Dermis blood vessel endothelial cell (primary cell): Measurements from ENCODE around the gene RTP3. TPM values are rescaled to one million over a fixed set of nuclear protein-coding genes. Genes with fewer than 3 reads are reported as not detected.
"Not testable (repeated sequence)": the region's sequence is repeated elsewhere in the genome, so short reads cannot be mapped to it uniquely, and the experiment has no call there.

Source experiments
- DNase-seq: peaks from one replicate; pipeline ENCODE4 v3.0.0; 2010
- total RNA-seq: library from RNA; depleted of rRNA; stranded (reverse); fragments of >200 nt; gene quantifications from 2 replicates; pipeline ENCODE4 v1.2.3, GENCODE V29; 2014

RTP3 gene
- total RNA-seq, 1 donor from 2014 or later: not detected

GRCh38 chr3:46491089-46492070 lies 6.4 kb upstream of the RTP3 start:
- no peak for DNase-seq

DNA sequence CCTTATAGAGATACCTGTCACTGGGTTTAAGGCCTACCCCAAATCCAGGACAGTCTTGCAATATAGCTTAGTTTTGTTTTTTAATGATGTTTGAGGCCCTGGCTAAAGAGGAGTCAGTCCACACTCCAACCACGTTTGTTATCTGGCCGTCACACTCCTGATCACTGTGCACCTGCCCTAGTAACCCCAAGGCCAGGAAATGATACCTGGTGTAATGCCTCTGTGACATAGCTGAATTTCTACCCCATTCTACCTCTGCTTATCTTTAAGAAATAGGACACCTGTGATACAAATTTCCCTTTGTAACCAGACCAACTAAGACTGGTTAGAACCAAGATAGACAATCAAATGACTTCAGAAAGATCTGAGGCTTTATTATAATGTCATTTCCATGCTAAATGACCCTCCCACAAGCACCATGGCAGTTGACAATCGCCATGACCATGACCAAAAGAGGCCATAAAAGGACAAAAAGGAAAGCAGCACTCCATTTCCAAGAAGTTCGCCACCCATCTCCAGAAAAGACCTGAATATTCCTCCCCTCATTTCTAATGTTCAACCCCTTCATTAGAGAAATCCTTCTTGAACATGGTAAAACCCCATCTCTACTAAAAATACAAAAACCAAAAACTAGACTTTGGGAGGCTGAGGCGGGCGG lies 4.8 kb upstream of the RTP3 start:
- no peak for DNase-seq

DNA sequence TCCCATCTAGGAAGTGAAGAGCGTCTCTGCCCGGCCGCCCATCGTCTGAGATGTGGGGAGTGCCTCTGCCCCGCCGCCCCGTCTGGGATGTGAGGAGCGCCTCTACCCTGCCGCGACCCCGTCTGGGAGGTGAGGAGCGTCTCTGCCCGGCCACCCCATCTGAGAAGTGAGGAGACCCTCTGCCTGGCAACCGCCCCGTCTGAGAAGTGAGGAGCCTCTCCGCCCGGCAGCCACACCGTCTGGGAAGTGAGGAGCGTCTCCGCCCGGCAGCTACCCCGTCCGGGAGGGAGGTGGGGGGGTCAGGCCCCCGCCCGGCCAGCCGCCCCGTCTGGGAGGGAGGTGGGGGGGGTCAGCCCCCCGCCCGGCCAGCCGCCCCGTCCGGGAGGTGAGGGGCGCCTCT lies 3.3 kb upstream of the RTP3 start:
- DNase-seq: not testable (repeated sequence)

- no peak for DNase-seq
Measured at GRCh38 chr3:46495901-46496456, 1.8 kb upstream of the RTP3 start.

DNA sequence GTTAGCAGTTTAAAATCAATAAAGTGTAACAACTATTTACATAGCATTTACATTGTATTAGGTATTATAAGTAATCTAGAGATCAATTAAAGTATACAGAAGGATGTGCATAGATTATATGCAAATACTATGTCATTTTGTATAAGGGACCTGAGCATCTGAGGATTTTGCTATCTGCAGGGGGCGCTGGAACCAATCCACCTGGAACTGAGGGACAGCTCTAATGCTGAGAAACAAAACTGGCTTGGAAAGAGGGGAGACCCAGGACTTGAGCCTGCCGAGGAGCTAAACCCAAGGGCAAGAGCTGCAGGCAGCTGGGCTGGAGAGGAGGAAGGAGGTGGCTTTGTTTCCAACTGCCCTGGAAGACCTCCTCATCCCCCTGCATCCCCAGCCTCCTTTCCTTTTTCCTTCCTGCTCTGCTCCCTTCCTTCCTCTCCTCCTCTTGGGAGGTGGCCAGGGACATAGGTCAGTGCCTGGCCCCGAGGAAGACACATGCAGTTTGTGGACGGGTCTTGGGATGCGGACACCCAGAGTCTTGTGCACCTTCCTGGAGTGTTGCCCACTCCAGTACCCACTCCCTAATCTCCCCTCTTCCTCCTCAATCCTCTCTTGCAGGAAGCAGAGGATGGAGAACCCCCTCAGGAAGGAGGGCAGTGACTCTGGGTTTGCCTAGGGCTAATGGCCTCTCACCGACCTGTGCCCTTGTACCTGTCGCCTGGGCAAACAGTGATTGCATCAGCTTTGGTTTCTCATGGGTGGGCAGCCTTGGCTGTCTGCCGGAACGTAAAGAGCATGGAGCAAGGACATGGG lies 825 bp upstream of the RTP3 start:
- peak; percentile 62 for DNase-seq

DNA sequence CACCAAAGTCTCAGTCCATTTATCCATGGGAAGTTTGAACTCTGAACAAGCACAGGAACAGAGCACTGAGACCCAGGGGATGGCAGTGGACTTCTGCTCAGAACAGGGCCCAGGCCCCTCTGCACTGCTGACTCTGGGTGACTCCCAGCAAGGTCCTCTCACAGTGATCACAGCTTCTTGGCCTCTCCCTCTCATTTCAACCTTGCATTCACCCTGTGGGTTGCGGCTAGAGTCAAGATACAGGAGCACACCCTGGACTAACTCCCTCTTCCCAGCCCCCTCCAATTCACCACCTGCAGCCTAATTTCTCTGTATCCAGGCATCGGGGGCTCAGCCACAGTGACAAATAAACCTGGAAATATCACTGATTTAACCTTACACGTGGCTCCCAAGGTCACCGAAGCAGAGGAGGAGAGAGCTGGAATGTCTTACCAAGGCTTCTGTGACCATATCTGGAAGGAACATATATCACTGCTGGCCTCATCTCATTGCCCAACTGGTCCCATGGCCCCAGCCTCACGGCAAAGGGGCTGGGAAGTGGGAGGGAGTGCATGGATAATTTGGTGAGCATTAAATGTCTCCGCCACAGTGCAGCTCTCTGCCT lies 1.2 kb downstream of the RTP3 start:
- DNase-seq: no peak

GRCh38 chr3:46500656-46501635 lies 3.2 kb downstream of the RTP3 start:
- peak; percentile 41 for DNase-seq

DNA sequence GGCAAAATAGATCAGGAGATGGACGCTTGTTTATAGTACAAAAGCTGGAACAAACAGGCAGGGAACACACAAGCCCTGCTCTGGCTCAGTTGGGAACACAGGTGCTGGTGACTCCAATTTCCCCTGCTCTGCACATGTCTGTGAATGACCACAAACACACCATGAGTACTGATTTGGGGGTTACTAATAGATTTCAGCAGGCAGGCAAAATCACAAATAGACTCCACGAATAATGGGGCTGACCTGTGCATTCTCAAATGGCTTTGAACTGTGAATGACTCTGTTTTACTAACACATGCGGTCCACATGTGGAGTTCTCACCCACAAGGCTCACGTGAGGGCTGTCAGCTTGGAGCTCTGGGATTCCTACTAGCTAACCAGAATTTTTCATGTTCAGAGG lies 3.9 kb downstream of the RTP3 start:
- DNase-seq: no peak

- DNase-seq: no peak
Measured at GRCh38 chr3:46503200-46503874, 5.6 kb downstream of the RTP3 start.

DNA sequence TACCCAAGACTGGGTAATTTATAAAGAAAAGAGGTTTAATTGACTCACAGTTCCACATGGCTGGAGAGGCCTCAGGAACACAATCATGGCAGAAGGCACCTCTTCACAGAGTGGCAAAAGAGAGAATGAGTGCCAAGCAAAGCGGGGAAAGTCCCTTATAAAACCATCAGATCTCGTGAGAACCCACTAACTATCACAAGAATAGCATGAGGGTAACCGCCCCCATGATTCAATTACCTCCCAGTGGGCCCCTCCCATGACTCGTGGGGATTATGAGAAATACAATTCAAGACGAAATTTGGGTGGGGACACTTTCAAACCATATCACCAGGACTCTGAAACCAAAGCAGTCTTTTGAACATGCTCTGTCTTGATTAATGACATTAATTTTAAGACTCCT lies 7.0 kb downstream of the RTP3 start:
- no peak for DNase-seq

DNA sequence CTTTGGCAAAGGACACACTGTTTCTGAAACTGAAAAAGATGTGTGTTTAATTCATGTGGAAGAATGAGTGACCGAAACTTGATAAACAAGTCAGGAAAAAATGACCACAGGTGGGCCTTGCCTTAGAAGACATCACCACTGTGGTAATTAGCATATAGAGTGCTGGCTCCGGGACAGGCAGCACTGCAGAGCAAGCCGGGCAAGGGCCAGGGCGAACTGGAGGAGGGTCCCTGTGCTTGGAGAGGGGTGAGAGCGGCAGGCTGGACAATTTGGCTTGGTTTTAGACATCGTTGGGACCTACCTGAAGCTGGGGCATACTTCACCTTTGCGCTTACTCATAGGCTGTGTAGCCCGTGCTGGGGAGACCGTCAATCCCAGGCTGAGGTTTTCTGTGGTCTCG lies 8.2 kb downstream of the RTP3 start:
- DNase-seq: no peak

DNA sequence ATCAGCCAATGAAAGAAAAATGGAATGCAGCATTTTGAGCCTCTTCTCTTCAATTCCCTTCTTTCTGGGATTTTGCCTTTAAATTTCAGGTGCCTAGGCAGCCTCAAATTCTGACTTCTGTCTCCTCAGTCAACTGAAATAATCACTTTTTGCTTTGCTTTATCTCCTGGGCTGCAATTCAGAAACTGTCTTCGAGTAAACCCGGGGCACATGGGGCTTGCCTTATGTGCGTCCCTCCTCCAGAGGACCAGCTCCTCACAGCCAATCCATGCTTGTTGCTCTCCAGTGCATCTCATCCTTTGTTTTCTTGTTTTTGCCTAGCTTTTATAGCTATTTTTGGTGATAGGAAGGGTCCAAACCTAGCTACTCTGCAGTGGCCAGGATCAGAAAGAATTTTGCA lies 8.8 kb downstream of the RTP3 start:
- DNase-seq: no peak

DNA sequence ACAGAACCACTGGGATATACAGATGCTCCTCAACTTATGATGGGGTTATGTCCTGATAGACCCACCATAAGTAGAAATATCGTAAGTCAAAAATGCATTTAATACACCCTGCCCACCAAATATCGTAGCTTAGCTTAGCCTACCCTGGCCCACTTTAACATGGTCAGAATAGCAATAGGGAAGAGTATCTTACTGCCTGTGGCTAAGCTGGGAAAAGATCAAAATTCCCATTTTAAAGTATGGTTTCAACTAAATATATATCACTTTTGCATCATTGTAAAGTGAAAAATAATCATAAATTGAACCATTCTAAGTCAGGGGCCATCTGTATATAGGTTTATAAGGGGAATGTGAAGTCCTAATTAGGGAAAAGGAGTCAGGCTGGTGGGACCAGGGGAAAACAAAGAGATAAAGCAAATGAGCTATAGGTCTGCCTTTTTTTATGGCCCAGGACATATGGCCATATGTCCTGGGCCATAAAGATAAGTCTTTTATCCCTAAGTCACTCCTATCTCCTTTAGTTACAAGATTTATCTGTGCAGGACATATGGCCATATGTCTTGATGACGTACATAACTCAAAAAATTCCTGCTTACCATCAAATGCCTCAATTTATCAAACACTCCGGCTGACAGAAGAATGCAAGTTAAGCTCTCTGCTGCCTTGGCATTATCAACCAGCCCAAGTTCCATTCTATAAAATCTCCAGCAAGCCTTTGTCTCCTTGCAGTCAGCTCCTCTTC lies 11.2 kb downstream of the RTP3 start:
- DNase-seq: no peak

- DNase-seq: no peak
Measured at GRCh38 chr3:46509661-46510187, 11.9 kb downstream of the RTP3 start.

DNA sequence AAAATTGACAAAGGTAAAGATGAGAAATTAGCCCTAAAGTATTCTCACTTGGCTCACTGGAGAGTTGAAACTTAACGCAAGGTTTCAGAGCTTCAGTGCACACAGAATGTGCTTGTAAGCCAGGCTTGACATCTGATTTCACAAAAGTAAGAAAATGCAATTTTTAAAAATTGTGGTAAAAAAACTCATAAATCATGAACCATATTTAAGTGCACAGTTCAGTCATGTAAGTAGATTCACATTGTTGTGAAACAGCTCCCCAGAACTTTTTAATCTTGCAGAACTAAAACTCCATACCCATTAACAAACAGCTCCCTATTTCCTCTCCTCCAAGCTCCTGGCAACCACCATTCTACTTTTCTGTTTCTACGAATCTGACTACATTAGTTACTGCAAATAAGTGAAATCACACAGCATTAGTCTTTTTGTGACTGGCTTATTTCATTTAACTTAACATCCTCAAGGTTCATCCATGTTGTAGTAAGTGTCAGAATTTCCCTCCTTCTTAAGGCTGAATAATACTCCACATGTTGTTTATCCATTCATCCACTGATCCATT lies 14.5 kb downstream of the RTP3 start:
- no peak for DNase-seq

DNA sequence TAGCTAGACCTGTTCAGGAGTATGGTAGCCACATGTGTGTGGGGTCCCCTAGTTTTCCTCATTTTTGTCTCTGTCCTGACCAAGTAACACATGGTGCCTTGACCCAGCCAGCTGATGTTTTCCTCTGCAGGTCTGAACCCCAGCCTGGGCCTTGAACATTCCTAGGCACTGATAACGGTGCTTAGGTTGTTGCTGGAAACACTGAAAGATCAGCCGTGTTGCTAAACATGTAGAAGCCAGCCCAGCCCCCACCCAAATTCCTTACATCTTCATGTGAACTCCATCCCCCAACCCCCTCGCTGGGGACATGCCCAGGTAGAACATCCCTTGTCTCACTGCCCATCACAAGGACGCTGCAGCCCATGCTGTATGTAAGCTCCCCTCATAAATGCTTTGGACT lies 18.7 kb downstream of the RTP3 start:
- DNase-seq: no peak

DNA sequence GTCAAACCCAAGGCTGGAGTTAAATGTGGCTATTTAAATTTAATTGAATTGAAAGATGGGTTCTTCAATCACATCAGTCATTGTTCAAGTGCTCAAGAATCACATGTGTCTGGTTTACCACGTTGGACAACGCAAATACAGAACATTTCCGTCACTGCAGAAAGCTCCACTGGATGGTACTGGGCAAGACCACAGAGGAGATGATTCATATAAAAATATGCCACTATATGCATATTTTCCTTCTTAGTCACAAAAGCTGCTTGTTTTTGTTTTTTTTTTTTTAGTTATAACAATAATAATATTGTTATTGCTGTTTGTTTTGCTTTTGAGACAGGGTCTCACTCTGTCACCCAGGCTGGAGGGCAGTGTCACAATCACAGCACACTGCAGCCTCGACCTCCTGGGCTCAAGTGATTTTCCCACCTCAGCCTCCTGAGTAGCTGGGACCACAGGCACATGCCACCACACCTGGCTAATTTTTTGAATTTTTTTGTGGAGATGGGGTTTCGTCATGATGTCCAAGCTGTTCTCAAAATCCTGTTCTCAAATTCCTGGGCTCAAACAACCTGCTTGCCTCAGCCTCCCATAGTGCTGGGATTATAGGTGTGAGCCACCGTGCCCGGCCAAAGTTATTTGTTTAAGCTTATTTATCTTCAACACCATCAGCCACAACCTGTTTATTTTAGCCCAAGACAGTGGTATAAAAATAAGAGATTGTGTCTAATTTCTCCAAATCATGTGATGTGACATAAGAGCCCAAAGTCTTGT lies 19.4 kb downstream of the RTP3 start:
- peak; percentile 75 for DNase-seq

GRCh38 chr3:46517784-46518181 lies 20.0 kb downstream of the RTP3 start:
- no peak for DNase-seq
